K562 treated with DMSO at 1 percent for 24 hours (cell line): ENCODE measurements around the gene TFF1. TPM values are rescaled to one million over a fixed set of nuclear protein-coding genes. Genes with fewer than 3 reads are reported as not detected.

Source experiments
- total RNA-seq: library from RNA; unstranded; fragments of 300-600 nt; gene quantifications from 2 replicates; pipeline ENCODE4 v1.2.3, GENCODE V29; 2022; ENCODE audit warnings: low read depth; ENCODE audit not compliant: insufficient read depth

TFF1 gene
- total RNA-seq = not detected in 2 replicates

DNA sequence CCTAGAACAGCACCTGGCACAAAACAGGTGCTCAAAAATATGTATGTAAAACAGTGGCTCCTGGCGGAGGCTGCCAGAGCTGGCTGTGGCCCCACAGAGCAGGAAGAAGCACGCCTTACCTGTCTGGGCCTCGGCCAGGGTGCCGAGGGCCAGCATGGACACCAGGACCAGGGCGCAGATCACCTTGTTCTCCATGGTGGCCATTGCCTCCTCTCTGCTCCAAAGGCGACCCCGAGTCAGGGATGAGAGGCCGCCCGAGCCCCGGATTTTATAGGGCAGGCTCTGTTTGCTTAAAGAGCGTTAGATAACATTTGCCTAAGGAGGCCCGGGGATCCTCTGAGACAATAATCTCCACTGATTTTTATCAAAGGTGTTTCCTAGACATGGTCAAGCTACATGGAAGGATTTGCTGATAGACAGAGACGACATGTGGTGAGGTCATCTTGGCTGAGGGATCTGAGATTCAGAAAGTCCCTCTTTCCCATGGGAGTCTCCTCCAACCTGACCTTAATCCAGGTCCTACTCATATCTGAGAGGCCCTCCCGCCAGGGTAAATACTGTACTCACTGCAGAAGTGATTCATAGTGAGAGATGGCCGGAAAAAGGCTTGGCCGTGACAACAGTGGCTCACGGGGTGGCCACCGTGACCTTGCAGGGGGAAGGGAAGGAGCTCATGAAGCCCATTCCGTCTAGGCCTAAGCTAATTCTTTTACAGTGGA lies at the start of gene TFF1:
TFF1 (minus strand) TSS at position 244 of the 719 bp plus-strand sequence; CDS start at position 204, 40 bp downstream.

GRCh38 chr21:42403611-42404231 lies 37.4 kb upstream of the TFF1 start, which contains the start of gene UBASH3A:
TSS of gene UBASH3A (plus strand) at chr21:42403902. CDS start at chr21:42403946, 44 bp downstream.

DNA sequence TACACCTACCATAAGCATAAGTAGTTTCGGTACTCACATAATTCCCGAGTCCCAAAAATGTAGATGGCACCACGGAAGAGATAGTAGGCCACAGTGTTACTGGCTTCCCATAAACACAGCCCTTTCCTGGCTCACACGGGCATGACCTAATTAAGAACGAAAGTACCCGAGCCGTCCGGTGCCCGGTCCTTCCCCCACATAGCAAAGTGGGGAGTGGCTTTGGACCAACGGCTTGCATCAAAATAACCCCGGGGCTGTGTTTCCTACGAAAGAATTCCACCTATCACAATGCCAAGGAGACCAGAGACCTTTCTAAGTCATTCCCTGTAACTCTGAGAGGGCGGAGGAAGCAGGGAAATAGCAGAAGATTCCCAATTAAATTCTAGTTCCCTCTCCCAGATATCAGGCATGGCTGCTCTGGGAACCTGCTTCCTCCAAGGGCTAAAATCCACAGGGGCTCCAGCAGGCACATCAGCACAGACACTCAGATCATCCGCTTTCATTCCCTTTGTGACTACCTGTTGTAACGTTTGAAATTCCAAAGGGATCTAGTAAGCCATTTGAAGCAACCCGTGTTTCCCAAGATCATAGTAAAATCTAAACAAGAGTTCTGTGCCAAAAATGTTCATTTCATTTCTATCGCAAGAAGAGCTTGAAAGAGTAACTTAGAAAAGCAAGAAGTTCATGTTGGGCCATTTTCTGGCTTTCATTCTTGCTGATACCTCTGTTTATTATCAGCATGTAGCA lies 29.7 kb upstream of the TFF1 start, which contains the start of gene TMPRSS3:
TMPRSS3 (minus strand) TSS at position 148 of the 747 bp plus-strand sequence. CDS start 635 bp downstream, outside the sequence.

DNA sequence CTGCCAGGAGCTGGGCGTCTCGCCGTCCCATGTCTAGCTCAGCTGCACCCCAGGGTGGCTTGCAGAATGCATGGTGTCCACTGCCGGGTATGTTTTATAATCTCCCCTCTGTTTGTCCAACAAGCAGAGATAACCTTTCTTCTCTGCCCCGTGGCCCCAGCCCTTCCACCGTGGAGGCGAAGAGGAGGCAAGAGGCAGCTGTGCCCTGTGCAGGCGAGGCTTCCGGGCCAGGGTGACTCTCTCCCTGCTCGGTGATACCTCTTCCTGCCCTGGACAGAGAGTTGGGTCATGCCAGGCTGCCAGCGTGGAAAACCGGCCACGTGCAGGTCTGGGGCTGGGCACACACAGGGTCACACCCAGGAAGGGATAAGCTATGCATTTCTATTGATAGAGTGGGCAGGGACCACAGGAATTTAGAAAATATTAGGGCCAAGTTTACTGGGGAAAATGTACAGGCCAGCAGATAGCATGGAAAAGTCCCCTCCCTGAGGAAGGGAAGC lies 15.4 kb downstream of the TFF1 start, which contains the start of gene TFF2:
TFF2 (minus strand) TSS at position 68 of the 500 bp plus-strand sequence; CDS start at position 31, 37 bp downstream.

GRCh38 chr21:42315296-42315891 lies 50.9 kb downstream of the TFF1 start, which contains the start of gene TFF3:
TSS of gene TFF3 (minus strand) at chr21:42315409. CDS start at chr21:42315374, 35 bp downstream.

Other genes starting within 250 kb of the TFF1 start
- not detected in 2 replicates for gene ABCG1, start 147.4 kb downstream of the TFF1 start, total RNA-seq
- not detected in 2 replicates for gene TFF3, start 51.1 kb downstream of the TFF1 start, total RNA-seq
- not detected in 2 replicates for gene TFF2, start 15.5 kb downstream of the TFF1 start, total RNA-seq
- gene TMPRSS3, start 29.5 kb upstream of the TFF1 start, total RNA-seq = not detected in 2 replicates
- gene UBASH3A, start 37.4 kb upstream of the TFF1 start, total RNA-seq = 0.09 TPM in 1 of 2 replicates, not detected in the other
- 0.24 TPM in 1 of 2 replicates, not detected in the other for gene RSPH1, start 129.7 kb upstream of the TFF1 start, total RNA-seq
- gene SLC37A1, start 147.3 kb upstream of the TFF1 start, total RNA-seq = 2.3 TPM in 2 replicates